ENCODE data around the gene HIPK2.

Gene HIPK2

GRCh38 chr7:139714163-139714901 is 63.5 kb downstream of the HIPK2 start:
- no peaks in the 10 kb centered on the region for H3K4me1 ChIP-seq (ENCODE audit: control insufficient read depth, insufficient read depth, low read length)

GRCh38 chr7:139713526-139714162 is 64.2 kb downstream of the HIPK2 start:
- Histone ChIP-seq H3K27ac (ENCODE audit: low read length) (no peak overlapping the region), H3K4me3 (ENCODE audit: low read length in 2 of 2) (no peak overlapping the region), H3K9me3 (ENCODE audit: control insufficient read depth in 2 of 2, low read length in 2 of 2) (no peaks in the 10 kb centered on the region), H3K4me1 (ENCODE audit: control insufficient read depth, insufficient read depth, low read length) (no peaks in the 10 kb centered on the region), H3K27me3 (ENCODE audit: control insufficient read depth in 1 of 2, insufficient read depth in 2 of 2, low read length in 2 of 2) (no peaks in the 10 kb centered on the region), H3K9ac (ENCODE audit: low read length in 2 of 2) (no peak overlapping the region), H3K36me3 (ENCODE audit: control insufficient read depth in 2 of 2, insufficient read depth in 2 of 2, low read length in 2 of 2) (peaks cover 18 to 24% of the 10 kb centered on the region in 2 donors)

More at GRCh38 chr7:139714163-139714901, 63.5 kb downstream of the HIPK2 start:
- no peak overlapping the region for H3K9ac ChIP-seq (ENCODE audit: low read length in 2 of 2)
- H3K36me3 ChIP-seq (ENCODE audit: control insufficient read depth in 2 of 2, insufficient read depth in 2 of 2, low read length in 2 of 2), result peaks cover 18 to 24% of the 10 kb centered on the region in 2 donors
- H3K27ac ChIP-seq (ENCODE audit: low read length), result no peak overlapping the region
- no peaks in the 10 kb centered on the region for H3K9me3 ChIP-seq (ENCODE audit: control insufficient read depth in 2 of 2, low read length in 2 of 2)
- no peak overlapping the region for H3K4me3 ChIP-seq (ENCODE audit: low read length in 2 of 2)
- H3K27me3 ChIP-seq (ENCODE audit: control insufficient read depth in 1 of 2, insufficient read depth in 2 of 2, low read length in 2 of 2), result no peaks in the 10 kb centered on the region

GRCh38 chr7:139713061-139713460 is 64.7 kb downstream of the HIPK2 start:
- H3K27ac ChIP-seq (ENCODE audit: low read length), result no peak overlapping the region
- peaks cover 18 to 24% of the 10 kb centered on the region in 2 donors for H3K36me3 ChIP-seq (ENCODE audit: control insufficient read depth in 2 of 2, insufficient read depth in 2 of 2, low read length in 2 of 2)

GRCh38 chr7:139711991-139712743 is 65.6 kb downstream of the HIPK2 start:
- no peaks in the 10 kb centered on the region for H3K9me3 ChIP-seq (ENCODE audit: control insufficient read depth in 2 of 2, low read length in 2 of 2)
- no peaks in the 10 kb centered on the region for H3K4me1 ChIP-seq (ENCODE audit: control insufficient read depth, insufficient read depth, low read length)
- no peak overlapping the region for H3K9ac ChIP-seq (ENCODE audit: low read length in 2 of 2)
- H3K36me3 ChIP-seq (ENCODE audit: control insufficient read depth in 2 of 2, insufficient read depth in 2 of 2, low read length in 2 of 2), result peaks cover 18 to 24% of the 10 kb centered on the region in 2 donors
- H3K27ac ChIP-seq (ENCODE audit: low read length), result no peak overlapping the region
- H3K4me3 ChIP-seq (ENCODE audit: low read length in 2 of 2), result no peak overlapping the region
- H3K27me3 ChIP-seq (ENCODE audit: control insufficient read depth in 1 of 2, insufficient read depth in 2 of 2, low read length in 2 of 2), result no peaks in the 10 kb centered on the region

More at GRCh38 chr7:139713061-139713460, 64.7 kb downstream of the HIPK2 start:
- Histone ChIP-seq H3K4me1 (ENCODE audit: control insufficient read depth, insufficient read depth, low read length) (no peaks in the 10 kb centered on the region), H3K9ac (ENCODE audit: low read length in 2 of 2) (no peak overlapping the region), H3K9me3 (ENCODE audit: control insufficient read depth in 2 of 2, low read length in 2 of 2) (no peaks in the 10 kb centered on the region), H3K4me3 (ENCODE audit: low read length in 2 of 2) (no peak overlapping the region), H3K27me3 (ENCODE audit: control insufficient read depth in 1 of 2, insufficient read depth in 2 of 2, low read length in 2 of 2) (no peaks in the 10 kb centered on the region)

- Histone ChIP-seq H3K36me3 (ENCODE audit: control insufficient read depth in 2 of 2, insufficient read depth in 2 of 2, low read length in 2 of 2) (peaks cover 2 to 7% of the 10 kb centered on the region in 2 donors), H3K27me3 (ENCODE audit: control insufficient read depth in 1 of 2, insufficient read depth in 2 of 2, low read length in 2 of 2) (no peaks in the 10 kb centered on the region), H3K4me1 (ENCODE audit: control insufficient read depth, insufficient read depth, low read length) (no peaks in the 10 kb centered on the region), H3K9me3 (ENCODE audit: control insufficient read depth in 2 of 2, low read length in 2 of 2) (no peaks in the 10 kb centered on the region), H3K9ac (ENCODE audit: low read length in 2 of 2) (no peak overlapping the region), H3K27ac (ENCODE audit: low read length) (no peak overlapping the region), H3K4me3 (ENCODE audit: low read length in 2 of 2) (no peak overlapping the region)
These were observed 67.8 kb downstream of the HIPK2 start for GRCh38 chr7:139710036-139710435.

- no peak overlapping the region for H3K9ac ChIP-seq (ENCODE audit: low read length in 2 of 2)
- peaks cover 0 to 2% of the 10 kb centered on the region in 2 donors for H3K36me3 ChIP-seq (ENCODE audit: control insufficient read depth in 2 of 2, insufficient read depth in 2 of 2, low read length in 2 of 2)
- H3K4me3 ChIP-seq (ENCODE audit: low read length in 2 of 2), result no peak overlapping the region
- H3K4me1 ChIP-seq (ENCODE audit: control insufficient read depth, insufficient read depth, low read length), result no peaks in the 10 kb centered on the region
- no peak overlapping the region for H3K27ac ChIP-seq (ENCODE audit: low read length)
- H3K9me3 ChIP-seq (ENCODE audit: control insufficient read depth in 2 of 2, low read length in 2 of 2), result no peaks in the 10 kb centered on the region
- no peaks in the 10 kb centered on the region for H3K27me3 ChIP-seq (ENCODE audit: control insufficient read depth in 1 of 2, insufficient read depth in 2 of 2, low read length in 2 of 2)
These were observed 68.3 kb downstream of the HIPK2 start for GRCh38 chr7:139709485-139709884.

- Histone ChIP-seq H3K4me1 (ENCODE audit: control insufficient read depth, insufficient read depth, low read length) (peaks cover 8% of the 10 kb centered on the region), H3K27me3 (ENCODE audit: control insufficient read depth in 1 of 2, insufficient read depth in 2 of 2, low read length in 2 of 2) (no peaks in the 10 kb centered on the region), H3K27ac (ENCODE audit: low read length) (no peak overlapping the region), H3K9ac (ENCODE audit: low read length in 2 of 2) (no peak overlapping the region), H3K4me3 (ENCODE audit: low read length in 2 of 2) (no peak overlapping the region), H3K36me3 (ENCODE audit: control insufficient read depth in 2 of 2, insufficient read depth in 2 of 2, low read length in 2 of 2) (peaks cover 0 to 2% of the 10 kb centered on the region in 2 donors), H3K9me3 (ENCODE audit: control insufficient read depth in 2 of 2, low read length in 2 of 2) (no peaks in the 10 kb centered on the region)
These were observed 69.3 kb downstream of the HIPK2 start for GRCh38 chr7:139708541-139708940.

GRCh38 chr7:139706837-139707236 is 71.0 kb downstream of the HIPK2 start:
- peaks cover 17% of the 10 kb centered on the region for H3K4me1 ChIP-seq (ENCODE audit: control insufficient read depth, insufficient read depth, low read length)
- no peak overlapping the region for H3K4me3 ChIP-seq (ENCODE audit: low read length in 2 of 2)
- peaks cover 0 to 2% of the 10 kb centered on the region in 2 donors for H3K36me3 ChIP-seq (ENCODE audit: control insufficient read depth in 2 of 2, insufficient read depth in 2 of 2, low read length in 2 of 2)
- H3K27me3 ChIP-seq (ENCODE audit: control insufficient read depth in 1 of 2, insufficient read depth in 2 of 2, low read length in 2 of 2), result no peaks in the 10 kb centered on the region
- no peak overlapping the region for H3K27ac ChIP-seq (ENCODE audit: low read length)
- H3K9ac ChIP-seq (ENCODE audit: low read length in 2 of 2), result no peak overlapping the region
- no peaks in the 10 kb centered on the region for H3K9me3 ChIP-seq (ENCODE audit: control insufficient read depth in 2 of 2, low read length in 2 of 2)

- Histone ChIP-seq H3K9me3 (ENCODE audit: control insufficient read depth in 2 of 2, low read length in 2 of 2) (no peaks in the 10 kb centered on the region), H3K36me3 (ENCODE audit: control insufficient read depth in 2 of 2, insufficient read depth in 2 of 2, low read length in 2 of 2) (peaks cover 0 to 2% of the 10 kb centered on the region in 2 donors), H3K4me1 (ENCODE audit: control insufficient read depth, insufficient read depth, low read length) (peaks cover 17% of the 10 kb centered on the region), H3K4me3 (ENCODE audit: low read length in 2 of 2) (no peak overlapping the region), H3K27me3 (ENCODE audit: control insufficient read depth in 1 of 2, insufficient read depth in 2 of 2, low read length in 2 of 2) (no peaks in the 10 kb centered on the region), H3K27ac (ENCODE audit: low read length) (no peak overlapping the region), H3K9ac (ENCODE audit: low read length in 2 of 2) (no peak overlapping the region)
These were observed 73.4 kb downstream of the HIPK2 start for GRCh38 chr7:139704308-139704879.

- Histone ChIP-seq H3K4me3 (ENCODE audit: low read length in 2 of 2) (no peak overlapping the region), H3K36me3 (ENCODE audit: control insufficient read depth in 2 of 2, insufficient read depth in 2 of 2, low read length in 2 of 2) (peaks cover 0 to 2% of the 10 kb centered on the region in 2 donors), H3K27me3 (ENCODE audit: control insufficient read depth in 1 of 2, insufficient read depth in 2 of 2, low read length in 2 of 2) (no peaks in the 10 kb centered on the region), H3K27ac (ENCODE audit: low read length) (no peak overlapping the region), H3K9me3 (ENCODE audit: control insufficient read depth in 2 of 2, low read length in 2 of 2) (no peaks in the 10 kb centered on the region), H3K4me1 (ENCODE audit: control insufficient read depth, insufficient read depth, low read length) (peaks cover 17% of the 10 kb centered on the region), H3K9ac (ENCODE audit: low read length in 2 of 2) (no peak overlapping the region)
These were observed 74.1 kb downstream of the HIPK2 start for GRCh38 chr7:139703487-139704307.

All from stomach smooth muscle (tissue), 2 donors.